Testis (tissue), 3 donors: Measurements from ENCODE around the gene RNF126. TPM values are rescaled to one million over a fixed set of nuclear protein-coding genes. Genes with fewer than 3 reads are reported as not detected.

Experiments
- DNase-seq: peaks from one replicate; pipeline ENCODE4 v3.0.0-alpha.2; 2019
- H3K27ac ChIP-seq, 2 donors: fragments of 200-600 bp; sonication (generic); one replicate each; pipeline ENCODE4 v1.5.1; 2019
- H3K27me3 ChIP-seq: fragments of 200-600 bp; sonication (generic); one replicate; pipeline ENCODE4 v1.5.1; 2019
- H3K36me3 ChIP-seq: fragments of 200-600 bp; sonication (generic); one replicate; pipeline ENCODE4 v1.5.1; 2017; ENCODE audit warnings: low read depth; ENCODE audit errors: missing control alignments
- H3K4me1 ChIP-seq: fragments of 200-600 bp; sonication (generic); one replicate; pipeline ENCODE4 v1.5.1; 2019
- H3K4me3 ChIP-seq, 2 donors: fragments of 200-600 bp; sonication (generic); one replicate each; pipeline ENCODE4 v1.5.1; 2017 to 2019
- H3K9me3 ChIP-seq: fragments of 200-600 bp; sonication (generic); one replicate; pipeline ENCODE4 v1.5.1; 2017
- CTCF ChIP-seq, 3 experiments: fragments of 450-650 bp in 2 of 3; fragments of 200-600 bp in 1 of 3; sonication (generic) in 1 of 3; IDR thresholded peaks; one replicate each; pipeline ENCODE4 v1.5.1; 2016 to 2019; ENCODE audit warnings: antibody characterized with exemption in 3 of 3, mild to moderate bottlenecking in 2 of 3, moderate library complexity in 1 of 3
- POLR2A ChIP-seq: fragments of 450-650 bp; IDR thresholded peaks from one replicate; pipeline ENCODE4 v1.6.1; 2017; ENCODE audit warnings: antibody characterized with exemption, mild to moderate bottlenecking, moderate library complexity
- WGBS, 2 donors: methylation state at CpG; one replicate each; pipeline ENCODE4 v1.1.5; 2018; 5-methylcytosine and 5-hydroxymethylcytosine counted together
- intact Hi-C: fragments of 100-400 bp; cut with DNase I; formaldehyde crosslinking; loops from one replicate; pipeline ENCODE4 v1.15.1; 2023; ENCODE audit warnings: low total_unique reads
- polyA plus RNA-seq: library from polyadenylated mRNA; stranded (reverse); fragments of 350-450 nt; fragmentation: Illumina TruSeq; extraction: RNeasy Lipid Tissue Mini Kit (QIAGEN cat#74804); gene quantifications from one replicate; pipeline ENCODE4 v1.2.3, GENCODE V29; 2014; ENCODE audit warnings: low read depth, low replicate concordance; ENCODE audit not compliant: insufficient read depth
- total RNA-seq, 2 donors: library from RNA; depleted of rRNA; stranded (reverse); fragments of >200 nt; gene quantifications; one replicate each; pipeline ENCODE4 v1.2.3, GENCODE V29; 2016

Gene RNF126
- total and polyA plus RNA-seq, 3 donors from 2014 or later = 107 to 158 (median 148) TPM

GRCh38 chr19:616747-617526 lies 46.1 kb downstream of the RNF126 start:
- intact Hi-C loops = no loop called here
- no peak for DNase-seq
- Histone ChIP-seq H3K9me3 (no peaks in the 10 kb centered on the region), H3K4me3 (no peak overlapping the region), H3K27ac (no peak overlapping the region), H3K36me3 (no peaks in the 10 kb centered on the region), H3K4me1 (no peaks in the 10 kb centered on the region), H3K27me3 (no peaks in the 10 kb centered on the region)
- TF ChIP-seq POLR2A (no peak), CTCF (IDR thresholded peaks at IDR 0.05) (no peak)
- 39 to 86% methylated on average over 18 to 58 of the region's 58 CpGs for WGBS, 2 donors

- WGBS, 2 donors = 4 to 47% methylated on average over 5 to 68 of the region's 97 CpGs
- intact Hi-C loops = no loop called here
- no peaks in the 10 kb centered on the region for H3K9me3 ChIP-seq
These were observed 46.8 kb downstream of the RNF126 start for GRCh38 chr19:616062-616700.

GRCh38 chr19:615619-616018 lies 47.4 kb downstream of the RNF126 start:
- Histone ChIP-seq H3K27me3 (no peaks in the 10 kb centered on the region), H3K9me3 (no peaks in the 10 kb centered on the region), H3K4me3 (no peak overlapping the region), H3K4me1 (peaks cover 7% of the 10 kb centered on the region), H3K36me3 (no peaks in the 10 kb centered on the region), H3K27ac (no peak overlapping the region)
- intact Hi-C loops = no loop called here
- no peak for DNase-seq
- TF ChIP-seq POLR2A (no peak), CTCF (IDR thresholded peaks at IDR 0.05) (no peak)
- 39 to 73% methylated on average over 12 to 16 of the region's 33 CpGs for WGBS, 2 donors

More at GRCh38 chr19:616062-616700, 46.8 kb downstream of the RNF126 start:
- Histone ChIP-seq H3K4me1 (peaks cover 1% of the 10 kb centered on the region), H3K4me3 (no peak overlapping the region), H3K36me3 (no peaks in the 10 kb centered on the region), H3K27me3 (no peaks in the 10 kb centered on the region), H3K27ac (no peak overlapping the region)
- no peak for DNase-seq
- TF ChIP-seq POLR2A = no peak
- TF ChIP-seq CTCF (IDR thresholded peaks at IDR 0.05) = no peak

- no peak for TF ChIP-seq POLR2A
- TF ChIP-seq CTCF (IDR thresholded peaks at IDR 0.05) = no peak
- WGBS, 2 donors = 73 to 75% methylated on average over 7 to 49 of the region's 54 CpGs
- intact Hi-C loops = no loop called here
- Histone ChIP-seq H3K27me3 (no peaks in the 10 kb centered on the region), H3K4me3 (no peak overlapping the region), H3K27ac (no peak overlapping the region), H3K36me3 (no peaks in the 10 kb centered on the region), H3K4me1 (peaks cover 17% of the 10 kb centered on the region), H3K9me3 (no peaks in the 10 kb centered on the region)
- no peak for DNase-seq
These were observed 49.1 kb downstream of the RNF126 start for GRCh38 chr19:613732-614567.
